ENCODE measurements around the gene DRICH1.

DNA sequence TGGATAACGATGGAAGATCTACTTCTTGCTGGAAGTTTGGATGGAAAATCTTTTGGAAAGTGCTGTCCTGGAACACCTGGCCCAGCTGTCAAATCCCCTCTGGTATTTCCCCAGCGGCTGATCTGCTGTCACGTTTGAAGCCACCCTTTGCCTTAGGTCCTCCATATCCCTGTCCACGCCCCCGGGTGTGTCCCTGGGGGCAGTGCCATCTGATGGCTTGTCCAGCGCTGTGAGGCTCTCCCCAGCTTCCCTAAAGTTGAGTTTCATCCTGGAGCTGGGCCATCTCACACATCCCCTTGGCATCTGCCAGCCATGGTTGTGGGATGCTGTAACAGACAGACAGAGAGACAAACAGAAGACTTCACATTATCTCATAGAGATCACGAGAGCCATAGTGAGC lies 49.0 kb downstream of the DRICH1 start:
- no peak for TF ChIP-seq POLR2A (IDR thresholded peaks at IDR 0.05; ENCODE audit: low read depth, low read length)
- TF ChIP-seq POU2F2 (IDR thresholded peaks at IDR 0.05; ENCODE audit: low read depth, low read length), result no peak
- no peak for TF ChIP-seq POLR2AphosphoS5 (IDR thresholded peaks at IDR 0.05; ENCODE audit: low read depth, low read length)
- no peak for TF ChIP-seq TAF1 (IDR thresholded peaks at IDR 0.05; ENCODE audit: low read depth, low read length)
- no peak for TF ChIP-seq PAX5 (IDR thresholded peaks at IDR 0.05; ENCODE audit: insufficient read depth, low read length, severe bottlenecking)
